Suprapubic skin (tissue), 3 donors: ENCODE results near the gene DRC1.

Source experiments
- CTCF ChIP-seq, 2 donors: fragments of 200-600 bp in 1 of 2; fragments of 450-650 bp in 1 of 2; sonication (generic) in 1 of 2; IDR thresholded peaks; one replicate each; pipeline ENCODE4 v1.5.1; 2016 to 2019; ENCODE audit warnings: antibody characterized with exemption in 2 of 2, mild to moderate bottlenecking in 1 of 2, moderate library complexity in 1 of 2
- POLR2AphosphoS5 ChIP-seq, 3 donors: sonication (generic); formaldehyde crosslinking; IDR thresholded peaks; one replicate each; pipeline ENCODE4 v1.6.1; 2017; ENCODE audit warnings: antibody characterized with exemption in 3 of 3

- no peak for TF ChIP-seq POLR2AphosphoS5 (IDR thresholded peaks at IDR 0.05)
- no peak for TF ChIP-seq CTCF (IDR thresholded peaks at IDR 0.05)
Measured at GRCh38 chr2:26488463-26489212, 86.9 kb downstream of the DRC1 start.
